ENCODE results near the gene LCE5A.
"Not testable (repeated sequence)": the region's sequence is repeated elsewhere in the genome, so short reads cannot be mapped to it uniquely, and the experiment has no call there.

DNA sequence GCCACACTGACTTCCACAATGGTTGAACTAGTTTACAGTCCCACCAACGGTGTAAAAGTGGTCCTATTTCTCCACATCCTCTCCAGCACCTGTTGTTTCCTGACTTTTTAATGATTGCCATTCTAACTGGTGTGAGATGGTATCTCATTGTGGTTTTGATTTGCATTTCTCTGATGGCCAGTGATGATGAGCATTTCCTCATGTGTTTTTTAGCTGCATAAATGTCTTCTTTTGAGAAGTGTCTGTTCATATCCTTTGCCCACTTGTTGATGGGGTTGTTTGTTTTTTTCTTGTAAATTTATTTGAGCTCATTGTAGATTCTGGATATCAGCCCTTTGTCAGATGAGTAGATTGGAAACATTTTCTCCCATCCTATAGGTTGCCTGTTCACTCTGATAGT is 37.8 kb downstream of the LCE5A start:
- TF ChIP-seq, protein P1, sequence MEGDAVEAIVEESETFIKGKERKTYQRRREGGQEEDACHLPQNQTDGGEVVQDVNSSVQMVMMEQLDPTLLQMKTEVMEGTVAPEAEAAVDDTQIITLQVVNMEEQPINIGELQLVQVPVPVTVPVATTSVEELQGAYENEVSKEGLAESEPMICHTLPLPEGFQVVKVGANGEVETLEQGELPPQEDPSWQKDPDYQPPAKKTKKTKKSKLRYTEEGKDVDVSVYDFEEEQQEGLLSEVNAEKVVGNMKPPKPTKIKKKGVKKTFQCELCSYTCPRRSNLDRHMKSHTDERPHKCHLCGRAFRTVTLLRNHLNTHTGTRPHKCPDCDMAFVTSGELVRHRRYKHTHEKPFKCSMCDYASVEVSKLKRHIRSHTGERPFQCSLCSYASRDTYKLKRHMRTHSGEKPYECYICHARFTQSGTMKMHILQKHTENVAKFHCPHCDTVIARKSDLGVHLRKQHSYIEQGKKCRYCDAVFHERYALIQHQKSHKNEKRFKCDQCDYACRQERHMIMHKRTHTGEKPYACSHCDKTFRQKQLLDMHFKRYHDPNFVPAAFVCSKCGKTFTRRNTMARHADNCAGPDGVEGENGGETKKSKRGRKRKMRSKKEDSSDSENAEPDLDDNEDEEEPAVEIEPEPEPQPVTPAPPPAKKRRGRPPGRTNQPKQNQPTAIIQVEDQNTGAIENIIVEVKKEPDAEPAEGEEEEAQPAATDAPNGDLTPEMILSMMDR (IDR thresholded peaks at IDR 0.05 in 2 of 3, conservative IDR thresholded peaks at IDR 0.05 in 1 of 3; ENCODE audit: borderline replicate concordance in 1 of 3, insufficient read depth in 1 of 3, low read depth in 2 of 3, low read length in 2 of 3): not testable (repeated sequence)
- not testable (repeated sequence) for TF ChIP-seq EZH2phosphoT487 (IDR thresholded peaks at IDR 0.05; ENCODE audit: borderline replicate concordance); EZH2 (IDR thresholded peaks at IDR 0.05); POLR2A (IDR thresholded peaks at IDR 0.05; ENCODE audit: borderline replicate concordance, extremely low read depth, insufficient read depth, insufficient read length); CBX3 (IDR thresholded peaks at IDR 0.05; ENCODE audit: low read depth)
